SU-DHL-6 (cell line): ENCODE measurements around the gene RPN1.

ENCODE experiments used
- CTCF ChIP-seq: fragments of 200-600 bp; sonication (generic); IDR thresholded peaks from one replicate; pipeline ENCODE4 v1.5.1; 2017; ENCODE audit warnings: antibody characterized with exemption, mild to moderate bottlenecking, low read length, moderate library complexity; ENCODE audit not compliant: insufficient read depth, poor library complexity, severe bottlenecking
- EZH2phosphoT487 ChIP-seq: fragments of 200-600 bp; sonication (generic), shearing (Covaris generic); conservative IDR thresholded peaks from 2 replicates; pipeline ENCODE4 v1.6.1; 2018; ENCODE audit warnings: mild to moderate bottlenecking, antibody characterized with exemption, low read length, moderate library complexity, mixed read lengths

- TF ChIP-seq CTCF (no peak), EZH2phosphoT487 (no peak)
These were observed 77.5 kb downstream of the RPN1 start for GRCh38 chr3:128573160-128573559.
